ENCODE results near the gene GFOD1.
"Not testable (repeated sequence)": the region's sequence is repeated elsewhere in the genome, so short reads cannot be mapped to it uniquely, and the experiment has no call there.

The GFOD1 gene

GRCh38 chr6:13398421-13398994, 88.9 kb downstream of the GFOD1 start:
- DNase-seq = no peak

GRCh38 chr6:13398069-13398381, 89.4 kb downstream of the GFOD1 start:
- no peak for DNase-seq

GRCh38 chr6:13397359-13398068, 89.9 kb downstream of the GFOD1 start:
- DNase-seq = no peak

GRCh38 chr6:13396241-13396792, 91.1 kb downstream of the GFOD1 start:
- DNase-seq = no peak

GRCh38 chr6:13395272-13396237, 91.8 kb downstream of the GFOD1 start:
- DNase-seq = no peak

- no peak for DNase-seq
Measured at GRCh38 chr6:13392462-13392861, 94.9 kb downstream of the GFOD1 start.

- DNase-seq = no peak
Measured at GRCh38 chr6:13391537-13391936, 95.9 kb downstream of the GFOD1 start.

- no peak for DNase-seq
Measured at GRCh38 chr6:13390658-13391057, 96.7 kb downstream of the GFOD1 start.

GRCh38 chr6:13389237-13389636, 98.2 kb downstream of the GFOD1 start:
- DNase-seq = not testable (repeated sequence)

GRCh38 chr6:13388769-13389168, 98.6 kb downstream of the GFOD1 start:
- DNase-seq = not testable (repeated sequence)

GRCh38 chr6:13384966-13385365, 102.4 kb downstream of the GFOD1 start:
- no peak for DNase-seq

- no peak for DNase-seq
Measured at GRCh38 chr6:13384506-13384905, 102.9 kb downstream of the GFOD1 start.

- DNase-seq = no peak
Measured at GRCh38 chr6:13383328-13384163, 103.9 kb downstream of the GFOD1 start.

GRCh38 chr6:13380761-13381160, 106.6 kb downstream of the GFOD1 start:
- DNase-seq = no peak

GRCh38 chr6:13378669-13379590, 108.5 kb downstream of the GFOD1 start:
- DNase-seq = no peak

- no peak for DNase-seq
Measured at GRCh38 chr6:13377054-13377758, 110.2 kb downstream of the GFOD1 start.

GRCh38 chr6:13375360-13375878, 112.0 kb downstream of the GFOD1 start:
- peak; percentile 18 to 27 for DNase-seq

GRCh38 chr6:13373919-13374318, 113.5 kb downstream of the GFOD1 start:
- no peak for DNase-seq

- DNase-seq = no peak
Measured at GRCh38 chr6:13373488-13373886, 113.9 kb downstream of the GFOD1 start.

- no peak for DNase-seq
Measured at GRCh38 chr6:13372688-13373487, 114.5 kb downstream of the GFOD1 start.

All from stimulated activated CD4-positive, alpha-beta T cell treated with anti-CD3 and anti-CD28 coated beads, Interleukin-2, amount 100 ng/mL, for 48 hours (primary cell).